Measurements from ENCODE around the gene FAM168A.

DNA sequence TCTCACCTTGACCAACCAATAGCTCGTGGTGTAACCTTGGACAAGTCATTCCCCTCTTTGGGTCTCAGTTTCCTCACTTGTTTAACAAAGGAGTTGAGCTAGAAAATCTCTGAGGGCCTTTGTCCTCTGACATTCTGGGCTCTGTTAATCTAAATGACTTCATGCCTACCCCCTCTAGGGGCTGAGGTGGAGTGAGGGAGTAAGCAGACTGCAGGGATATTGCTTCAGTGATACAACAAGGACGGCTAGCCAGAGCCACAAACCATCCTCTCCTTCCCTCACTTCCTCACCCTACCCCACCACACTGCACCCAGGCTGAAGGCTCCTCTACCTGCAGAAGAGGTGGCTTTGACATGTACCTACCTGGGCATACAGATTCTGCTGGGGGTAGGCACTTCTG lies 186.9 kb downstream of the FAM168A start:
- TF ChIP-seq POLR2A (IDR thresholded peaks at IDR 0.05), result no peak
- TF ChIP-seq, protein P1, sequence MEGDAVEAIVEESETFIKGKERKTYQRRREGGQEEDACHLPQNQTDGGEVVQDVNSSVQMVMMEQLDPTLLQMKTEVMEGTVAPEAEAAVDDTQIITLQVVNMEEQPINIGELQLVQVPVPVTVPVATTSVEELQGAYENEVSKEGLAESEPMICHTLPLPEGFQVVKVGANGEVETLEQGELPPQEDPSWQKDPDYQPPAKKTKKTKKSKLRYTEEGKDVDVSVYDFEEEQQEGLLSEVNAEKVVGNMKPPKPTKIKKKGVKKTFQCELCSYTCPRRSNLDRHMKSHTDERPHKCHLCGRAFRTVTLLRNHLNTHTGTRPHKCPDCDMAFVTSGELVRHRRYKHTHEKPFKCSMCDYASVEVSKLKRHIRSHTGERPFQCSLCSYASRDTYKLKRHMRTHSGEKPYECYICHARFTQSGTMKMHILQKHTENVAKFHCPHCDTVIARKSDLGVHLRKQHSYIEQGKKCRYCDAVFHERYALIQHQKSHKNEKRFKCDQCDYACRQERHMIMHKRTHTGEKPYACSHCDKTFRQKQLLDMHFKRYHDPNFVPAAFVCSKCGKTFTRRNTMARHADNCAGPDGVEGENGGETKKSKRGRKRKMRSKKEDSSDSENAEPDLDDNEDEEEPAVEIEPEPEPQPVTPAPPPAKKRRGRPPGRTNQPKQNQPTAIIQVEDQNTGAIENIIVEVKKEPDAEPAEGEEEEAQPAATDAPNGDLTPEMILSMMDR (IDR thresholded peaks at IDR 0.05), result no peak

All from tibial nerve (tissue), 3 donors.